ENCODE measurements around the gene WSCD1.

The WSCD1 gene

DNA sequence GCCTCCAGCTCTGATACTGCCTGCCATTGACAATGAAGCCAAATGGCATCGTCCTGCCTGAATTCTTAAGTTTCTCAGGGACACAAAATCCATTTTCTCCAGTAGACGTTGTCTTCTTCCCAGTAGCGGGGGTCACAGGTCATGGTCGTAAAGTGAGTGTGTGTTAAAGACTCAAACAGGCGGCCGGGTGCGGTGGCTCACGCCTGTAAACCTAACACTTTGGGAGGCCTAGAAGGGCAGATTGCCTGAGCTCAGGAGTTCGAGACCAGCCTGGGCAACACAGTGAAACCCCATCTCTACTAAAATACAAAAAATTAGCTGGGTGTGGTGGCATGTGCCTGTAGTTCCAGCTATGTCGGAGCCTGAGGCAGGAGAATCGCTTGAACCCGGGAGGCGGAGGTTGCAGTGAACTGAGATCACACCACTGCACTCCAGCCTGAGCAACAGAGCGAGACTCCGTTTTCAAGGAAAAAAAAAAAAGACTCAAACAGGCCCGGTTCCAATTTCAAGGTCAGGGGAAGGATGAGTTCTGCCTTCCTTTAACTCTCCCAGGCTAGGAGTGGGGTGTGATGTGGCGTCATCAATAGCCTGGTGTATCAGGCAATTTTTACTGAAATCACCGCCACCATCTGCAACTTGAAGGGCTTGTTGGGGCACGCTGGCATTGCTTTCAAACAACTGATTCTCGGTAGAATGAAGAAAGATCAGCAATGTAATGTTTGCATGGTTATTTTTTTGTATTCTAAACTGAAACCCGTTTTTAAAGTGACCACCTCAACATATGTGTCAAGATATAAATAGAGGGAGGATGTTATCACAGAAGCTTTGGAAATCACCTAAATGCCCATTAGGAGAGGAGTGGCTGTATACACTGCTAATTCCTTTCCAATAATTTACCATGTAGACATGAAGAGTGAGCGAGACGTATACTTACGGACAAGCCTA is 91.0 kb downstream of the WSCD1 start:
- no peaks in the 10 kb centered on the region for H3K4me1 ChIP-seq
- no peak overlapping the region for H3K9ac ChIP-seq
- H3K36me3 ChIP-seq (ENCODE audit: control insufficient read depth, insufficient read depth, low read length) = no peaks in the 10 kb centered on the region
- TF ChIP-seq, protein P1, sequence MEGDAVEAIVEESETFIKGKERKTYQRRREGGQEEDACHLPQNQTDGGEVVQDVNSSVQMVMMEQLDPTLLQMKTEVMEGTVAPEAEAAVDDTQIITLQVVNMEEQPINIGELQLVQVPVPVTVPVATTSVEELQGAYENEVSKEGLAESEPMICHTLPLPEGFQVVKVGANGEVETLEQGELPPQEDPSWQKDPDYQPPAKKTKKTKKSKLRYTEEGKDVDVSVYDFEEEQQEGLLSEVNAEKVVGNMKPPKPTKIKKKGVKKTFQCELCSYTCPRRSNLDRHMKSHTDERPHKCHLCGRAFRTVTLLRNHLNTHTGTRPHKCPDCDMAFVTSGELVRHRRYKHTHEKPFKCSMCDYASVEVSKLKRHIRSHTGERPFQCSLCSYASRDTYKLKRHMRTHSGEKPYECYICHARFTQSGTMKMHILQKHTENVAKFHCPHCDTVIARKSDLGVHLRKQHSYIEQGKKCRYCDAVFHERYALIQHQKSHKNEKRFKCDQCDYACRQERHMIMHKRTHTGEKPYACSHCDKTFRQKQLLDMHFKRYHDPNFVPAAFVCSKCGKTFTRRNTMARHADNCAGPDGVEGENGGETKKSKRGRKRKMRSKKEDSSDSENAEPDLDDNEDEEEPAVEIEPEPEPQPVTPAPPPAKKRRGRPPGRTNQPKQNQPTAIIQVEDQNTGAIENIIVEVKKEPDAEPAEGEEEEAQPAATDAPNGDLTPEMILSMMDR (IDR thresholded peaks at IDR 0.05) = no peak
- no peak overlapping the region for H3K4me2 ChIP-seq (ENCODE audit: low read length)
- H3K79me2 ChIP-seq = no peaks in the 10 kb centered on the region
- no peak overlapping the region for H3K4me3 ChIP-seq (ENCODE audit: low read depth, low read length)
- H2AFZ ChIP-seq = no peak overlapping the region
- no peaks in the 10 kb centered on the region for H3K9me3 ChIP-seq (ENCODE audit: control insufficient read depth, low read length)
- H3K27ac ChIP-seq = no peak overlapping the region
- H3K27me3 ChIP-seq (ENCODE audit: control insufficient read depth, insufficient read depth, low read length) = no peaks in the 10 kb centered on the region

DNA sequence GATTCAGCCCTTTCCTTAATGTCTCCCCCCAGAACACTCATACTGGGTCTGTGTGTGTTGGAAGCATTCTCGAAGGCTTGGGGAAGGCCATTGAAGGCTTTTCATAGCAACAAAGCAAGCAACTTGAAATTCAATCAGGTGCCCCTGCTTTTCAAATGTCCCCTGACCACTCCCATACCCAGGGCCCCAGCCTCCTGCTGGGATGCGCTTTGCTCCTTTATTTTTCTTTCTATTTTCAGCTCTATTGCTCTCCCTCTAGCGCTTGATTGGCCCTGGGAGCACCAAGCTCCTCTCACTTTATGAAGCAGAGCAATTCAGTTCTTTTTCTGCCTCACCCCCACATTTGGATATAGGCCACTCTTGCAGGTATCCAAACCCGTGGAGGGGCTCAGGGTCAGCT is 92.0 kb downstream of the WSCD1 start:
- H2AFZ ChIP-seq = no peak overlapping the region
- H3K36me3 ChIP-seq (ENCODE audit: control insufficient read depth, insufficient read depth, low read length) = no peaks in the 10 kb centered on the region
- no peak overlapping the region for H3K4me3 ChIP-seq (ENCODE audit: low read depth, low read length)
- H3K79me2 ChIP-seq = no peaks in the 10 kb centered on the region
- no peaks in the 10 kb centered on the region for H3K27me3 ChIP-seq (ENCODE audit: control insufficient read depth, insufficient read depth, low read length)
- H3K9me3 ChIP-seq (ENCODE audit: control insufficient read depth, low read length) = no peaks in the 10 kb centered on the region
- H3K4me2 ChIP-seq (ENCODE audit: low read length) = no peak overlapping the region
- no peak overlapping the region for H3K9ac ChIP-seq
- TF ChIP-seq, protein P1 (IDR thresholded peaks at IDR 0.05) = no peak
- no peaks in the 10 kb centered on the region for H3K4me1 ChIP-seq
- no peak overlapping the region for H3K27ac ChIP-seq

DNA sequence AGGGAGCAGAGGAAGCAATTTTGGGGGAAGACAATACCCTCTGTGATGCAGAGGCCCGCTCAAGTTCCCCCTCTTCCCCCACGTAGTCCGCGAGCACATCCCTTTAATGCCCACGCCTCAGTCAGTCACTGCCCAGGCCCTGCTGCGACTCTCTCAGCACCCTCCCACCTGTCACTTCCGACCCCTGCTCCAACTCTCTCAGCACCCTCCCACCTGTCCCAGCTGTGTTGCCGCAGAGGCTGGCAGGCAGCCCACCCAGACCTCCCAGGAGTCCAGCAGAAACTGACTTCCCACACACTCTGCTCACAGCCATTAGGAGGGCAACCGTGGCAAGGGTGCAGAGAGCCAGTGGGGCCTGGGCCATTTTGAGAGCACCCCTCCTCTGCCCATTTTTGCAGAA is 92.7 kb downstream of the WSCD1 start:
- Histone ChIP-seq H3K9ac (no peak overlapping the region), H3K36me3 (ENCODE audit: control insufficient read depth, insufficient read depth, low read length) (no peaks in the 10 kb centered on the region), H3K4me2 (ENCODE audit: low read length) (no peak overlapping the region), H3K79me2 (no peaks in the 10 kb centered on the region), H2AFZ (no peak overlapping the region), H3K4me1 (no peaks in the 10 kb centered on the region), H3K27ac (no peak overlapping the region), H3K27me3 (ENCODE audit: control insufficient read depth, insufficient read depth, low read length) (no peaks in the 10 kb centered on the region), H3K9me3 (ENCODE audit: control insufficient read depth, low read length) (no peaks in the 10 kb centered on the region), H3K4me3 (ENCODE audit: low read depth, low read length) (no peak overlapping the region)
- TF ChIP-seq, protein P1 (IDR thresholded peaks at IDR 0.05) = no peak

DNA sequence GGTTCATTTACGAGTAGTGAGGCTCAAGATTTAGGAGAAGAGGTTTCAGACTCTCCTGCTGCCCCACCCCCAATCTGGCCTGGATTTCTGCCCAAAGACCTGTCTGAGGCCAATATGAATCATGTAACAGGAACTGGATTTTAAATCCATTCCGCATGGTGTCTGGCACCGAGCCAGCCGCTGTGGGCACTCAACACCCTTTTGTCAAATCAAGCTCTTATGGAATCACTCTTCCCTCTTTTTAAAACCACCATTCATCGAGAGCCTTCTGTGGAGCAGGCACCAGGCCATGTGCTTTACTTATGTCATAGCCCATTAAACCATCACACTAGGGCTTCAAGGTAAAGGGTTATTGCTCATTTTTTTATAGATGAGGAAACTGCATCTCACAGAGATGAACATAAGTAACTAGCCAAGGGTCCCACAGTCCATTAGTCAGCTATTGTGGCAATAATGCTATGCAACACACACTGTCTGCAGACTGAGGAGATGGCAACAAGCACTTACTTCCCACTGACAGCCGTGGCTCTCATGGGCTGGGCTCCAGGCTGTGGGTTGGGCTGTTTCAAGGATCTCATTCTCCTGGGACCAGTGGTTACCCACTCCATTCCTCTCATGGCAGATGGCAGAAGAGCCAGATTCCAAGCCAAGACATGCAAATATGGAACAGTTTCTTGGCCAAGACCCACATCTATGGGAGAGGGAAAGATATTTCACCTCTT is 93.6 kb downstream of the WSCD1 start:
- TF ChIP-seq, protein P1 (IDR thresholded peaks at IDR 0.05) = no peak
- H3K4me3 ChIP-seq (ENCODE audit: low read depth, low read length) = no peak overlapping the region
- H3K4me1 ChIP-seq = no peaks in the 10 kb centered on the region
- no peak overlapping the region for H3K4me2 ChIP-seq (ENCODE audit: low read length)
- H3K36me3 ChIP-seq (ENCODE audit: control insufficient read depth, insufficient read depth, low read length) = no peaks in the 10 kb centered on the region
- no peak overlapping the region for H3K27ac ChIP-seq
- no peaks in the 10 kb centered on the region for H3K9me3 ChIP-seq (ENCODE audit: control insufficient read depth, low read length)
- H2AFZ ChIP-seq = no peak overlapping the region
- no peaks in the 10 kb centered on the region for H3K27me3 ChIP-seq (ENCODE audit: control insufficient read depth, insufficient read depth, low read length)
- no peak overlapping the region for H3K9ac ChIP-seq
- H3K79me2 ChIP-seq = no peaks in the 10 kb centered on the region
